Stomach (tissue), 4 donors: Measurements from ENCODE around the gene F10.

ENCODE experiments used
- CTCF ChIP-seq, 7 experiments: fragments of 450-650 bp in 4 of 7; fragments of 200-600 bp in 3 of 7; sonication (generic) in 3 of 7; IDR thresholded peaks; one replicate each; pipeline ENCODE4 v1.5.1; 2016 to 2019; ENCODE audit warnings: antibody characterized with exemption in 7 of 7, control low read depth in 2 of 7, mild to moderate bottlenecking in 1 of 7
- EP300 ChIP-seq: sonication (generic); formaldehyde crosslinking; IDR thresholded peaks from one replicate; pipeline ENCODE4 v1.6.1; 2017; ENCODE audit warnings: antibody characterized with exemption
- POLR2A ChIP-seq, 4 donors: fragments of 450-650 bp; IDR thresholded peaks; one replicate each; pipeline ENCODE4 v1.6.1; 2016; ENCODE audit warnings: antibody characterized with exemption in 4 of 4, control low read depth in 2 of 4, mild to moderate bottlenecking in 1 of 4, moderate library complexity in 1 of 4
- POLR2AphosphoS5 ChIP-seq, 3 donors: sonication (generic); formaldehyde crosslinking; IDR thresholded peaks; one replicate each; pipeline ENCODE4 v1.6.1; 2016; ENCODE audit warnings: antibody characterized with exemption in 3 of 3

- TF ChIP-seq EP300 = no peak
- TF ChIP-seq POLR2A (IDR thresholded peaks at IDR 0.05) = no peak
- TF ChIP-seq CTCF (IDR thresholded peaks at IDR 0.05) = no peak
- no peak for TF ChIP-seq POLR2AphosphoS5 (IDR thresholded peaks at IDR 0.05)
Measured at GRCh38 chr13:113112893-113113845, 9.4 kb upstream of the F10 start.
